SW480 (cell line): ENCODE measurements around the gene MBOAT2.
"Not testable (repeated sequence)": the region's sequence is repeated elsewhere in the genome, so short reads cannot be mapped to it uniquely, and the experiment has no call there.

Experiments
- DNase-seq: peaks from one replicate; pipeline ENCODE4 v3.0.0-alpha.2; 2016; ENCODE audit warnings: low spot score

MBOAT2 gene

GRCh38 chr2:8993196-8993901, 10.1 kb downstream of the MBOAT2 start:
- no peak for DNase-seq

- DNase-seq: no peak
These were observed 10.8 kb downstream of the MBOAT2 start for GRCh38 chr2:8992643-8993042.

GRCh38 chr2:8989536-8990079, 13.9 kb downstream of the MBOAT2 start:
- no peak for DNase-seq

- DNase-seq: no peak
These were observed 16.1 kb downstream of the MBOAT2 start for GRCh38 chr2:8987410-8987809.

GRCh38 chr2:8986327-8986976, 17.0 kb downstream of the MBOAT2 start:
- peak; percentile 47 for DNase-seq

GRCh38 chr2:8985561-8986326, 17.7 kb downstream of the MBOAT2 start:
- no peak for DNase-seq

GRCh38 chr2:8984855-8985254, 18.6 kb downstream of the MBOAT2 start:
- no peak for DNase-seq

- no peak for DNase-seq
These were observed 19.3 kb downstream of the MBOAT2 start for GRCh38 chr2:8984157-8984556.

GRCh38 chr2:8983571-8983970, 19.9 kb downstream of the MBOAT2 start:
- no peak for DNase-seq

- no peak for DNase-seq
These were observed 21.6 kb downstream of the MBOAT2 start for GRCh38 chr2:8981876-8982275.

GRCh38 chr2:8980096-8980495, 23.4 kb downstream of the MBOAT2 start:
- peak; percentile 83 for DNase-seq

- DNase-seq: no peak
These were observed 25.7 kb downstream of the MBOAT2 start for GRCh38 chr2:8977758-8978157.

GRCh38 chr2:8976442-8977259, 26.8 kb downstream of the MBOAT2 start:
- DNase-seq: no peak

- DNase-seq: no peak
These were observed 29.5 kb downstream of the MBOAT2 start for GRCh38 chr2:8974016-8974415.

GRCh38 chr2:8973017-8973416, 30.5 kb downstream of the MBOAT2 start:
- DNase-seq: not testable (repeated sequence)

- not testable (repeated sequence) for DNase-seq
These were observed 30.9 kb downstream of the MBOAT2 start for GRCh38 chr2:8972535-8972934.

- DNase-seq: not testable (repeated sequence)
These were observed 34.1 kb downstream of the MBOAT2 start for GRCh38 chr2:8969348-8969747.

- DNase-seq: peak; percentile 98
These were observed 37.2 kb downstream of the MBOAT2 start for GRCh38 chr2:8966123-8966908.

GRCh38 chr2:8965216-8965969, 38.1 kb downstream of the MBOAT2 start:
- DNase-seq: peak; percentile 63

GRCh38 chr2:8962890-8963289, 40.6 kb downstream of the MBOAT2 start:
- DNase-seq: no peak
